CD14-positive monocyte (primary cell): Measurements from ENCODE around the gene RBMS3. TPM values are rescaled to one million over a fixed set of nuclear protein-coding genes. Genes with fewer than 3 reads are reported as not detected.

Source experiments
- DNase-seq, 3 donors: peaks; one replicate each; pipeline ENCODE4 v3.0.0-alpha.2; 2011 to 2022
- H2AFZ ChIP-seq: 2 replicates; pipeline ENCODE4 v1.6.0; 2012; ENCODE audit warnings: mild to moderate bottlenecking, low read depth, low read length, inconsistent platforms; ENCODE audit not compliant: insufficient read depth, poor library complexity, severe bottlenecking
- H3K27ac ChIP-seq, 2 donors: 1 replicate in 1 of 2; 2 replicates in 1 of 2; pipeline ENCODE4 v1.5.1; 2012 to 2013; ENCODE audit warnings: low read length in 2 of 2, control low read depth in 1 of 2, inconsistent platforms in 1 of 2, low read depth in 1 of 2, mild to moderate bottlenecking in 1 of 2
- H3K27me3 ChIP-seq, 2 donors: one replicate each; pipeline versions ENCODE4 v1.6.0 to v1.6.1; 2011 to 2013; ENCODE audit warnings: low read length in 2 of 2; ENCODE audit not compliant: control insufficient read depth in 2 of 2, insufficient read depth in 2 of 2
- H3K36me3 ChIP-seq, 2 donors: replicated peaks in 1 of 2; 1 replicate in 1 of 2; 2 replicates in 1 of 2; pipeline versions ENCODE4 v1.5.1 to v1.6.1; 2012 to 2013; ENCODE audit warnings: low read length in 2 of 2, control low read depth in 1 of 2, inconsistent platforms in 1 of 2, mild to moderate bottlenecking in 1 of 2; ENCODE audit not compliant: insufficient read depth in 2 of 2, control insufficient read depth in 1 of 2
- H3K4me1 ChIP-seq, 2 donors: 1 replicate in 1 of 2; 2 replicates in 1 of 2; pipeline versions ENCODE4 v1.5.1 to v1.6.1; 2012 to 2013; ENCODE audit warnings: low read length in 2 of 2, control low read depth in 1 of 2, inconsistent platforms in 1 of 2, mild to moderate bottlenecking in 1 of 2, moderate library complexity in 1 of 2; ENCODE audit not compliant: insufficient read depth in 2 of 2, control insufficient read depth in 1 of 2
- H3K4me2 ChIP-seq: replicated peaks from 2 replicates; pipeline ENCODE3; 2012; ENCODE audit warnings: low read length, moderate library complexity, mild to moderate bottlenecking; ENCODE audit not compliant: poor library complexity, severe bottlenecking; ENCODE audit errors: extremely low read depth
- H3K4me3 ChIP-seq, 3 experiments: fragments of 200-600 bp in 1 of 3; sonication (generic) in 1 of 3; replicated peaks in 1 of 3; 1 replicate in 2 of 3; 2 replicates in 1 of 3; pipeline ENCODE4 v1.5.1; 2011 to 2013; ENCODE audit warnings: low read length in 3 of 3, mild to moderate bottlenecking in 3 of 3, control low read depth in 2 of 3, low read depth in 2 of 3, inconsistent platforms in 1 of 3, moderate library complexity in 1 of 3
- H3K79me2 ChIP-seq: 2 replicates; pipeline ENCODE4 v1.6.0; 2012; ENCODE audit warnings: mild to moderate bottlenecking, control low read depth, inconsistent platforms, low read length, moderate library complexity; ENCODE audit not compliant: insufficient read depth
- H3K9ac ChIP-seq: 2 replicates; pipeline ENCODE4 v1.6.0; 2017; ENCODE audit warnings: low read length, mild to moderate bottlenecking; ENCODE audit not compliant: insufficient read depth, poor library complexity, severe bottlenecking
- H3K9me3 ChIP-seq, 2 donors: replicated peaks in 1 of 2; 1 replicate in 1 of 2; 2 replicates in 1 of 2; pipeline versions ENCODE4 v1.5.1 to v1.6.1; 2012 to 2013; ENCODE audit warnings: low read length in 2 of 2, control low read depth in 1 of 2; ENCODE audit not compliant: control insufficient read depth in 1 of 2, insufficient read depth in 1 of 2
- H4K20me1 ChIP-seq: 2 replicates; pipeline ENCODE4 v1.6.0; 2012; ENCODE audit warnings: mild to moderate bottlenecking, low read length, control low read depth, moderate library complexity; ENCODE audit not compliant: insufficient read depth
- H3K27ac Mint-ChIP-seq, 7 donors: one replicate each; pipeline ENCODE4 v1.8.0; 2020; ENCODE audit warnings: mild to moderate bottlenecking in 7 of 7, mixed read lengths in 7 of 7, moderate library complexity in 6 of 7, inconsistent platforms in 2 of 7
- H3K27me3 Mint-ChIP-seq, 3 donors: one replicate each; pipeline ENCODE4 v1.8.0; 2021 to 2022; ENCODE audit warnings: low read depth in 3 of 3, mild to moderate bottlenecking in 3 of 3, mixed read lengths in 3 of 3, moderate library complexity in 3 of 3, inconsistent platforms in 1 of 3
- H3K36me3 Mint-ChIP-seq, 2 donors: one replicate each; pipeline ENCODE4 v1.8.0; 2020; ENCODE audit warnings: mixed read lengths in 2 of 2, inconsistent platforms in 1 of 2, mild to moderate bottlenecking in 1 of 2
- H3K4me1 Mint-ChIP-seq: one replicate; pipeline ENCODE4 v1.8.0; 2020; ENCODE audit warnings: mild to moderate bottlenecking, mixed read lengths
- H3K4me3 Mint-ChIP-seq, 2 donors: one replicate each; pipeline ENCODE4 v1.8.0; 2020; ENCODE audit warnings: mild to moderate bottlenecking in 2 of 2, mixed read lengths in 2 of 2, moderate library complexity in 1 of 2
- H3K9me3 Mint-ChIP-seq, 7 donors: one replicate each; pipeline ENCODE4 v1.8.0; 2020 to 2022; ENCODE audit warnings: mixed read lengths in 7 of 7, mild to moderate bottlenecking in 6 of 7, moderate library complexity in 6 of 7, inconsistent platforms in 2 of 7
- CTCF ChIP-seq: fragments of 200-600 bp; IDR thresholded peaks from one replicate; pipeline ENCODE4 v1.8.0; 2022; ENCODE audit warnings: antibody characterized with exemption, mild to moderate bottlenecking
- WGBS: methylation state at CpG from one replicate; pipeline ENCODE4 v1.1.5; 2013; ENCODE audit warnings: missing lambda C conversion rate; ENCODE audit not compliant: insufficient coverage; 5-methylcytosine and 5-hydroxymethylcytosine counted together
- intact Hi-C, 2 donors: fragments of 100-400 bp; cut with micrococcal nuclease; formaldehyde crosslinking; loops; one replicate each; pipeline versions ENCODE4 v1.15.0 to v1.15.1; 2023
- polyA plus RNA-seq, 3 donors: library from polyadenylated mRNA; depleted of rRNA in 1 of 3; unstranded in 2 of 3; stranded (reverse) in 1 of 3; fragments of 300-500 nt in 2 of 3; fragments of >200 nt in 1 of 3; fragmentation: Illumina TruSeq in 2 of 3; gene quantifications; 1 replicate in 2 of 3; 2 replicates in 1 of 3; pipeline ENCODE4 v1.2.3, GENCODE V29; 2012 to 2021

Gene RBMS3
- polyA plus RNA-seq, 3 donors, result not detected

GRCh38 chr3:30006111-30006510 lies 725.2 kb downstream of the RBMS3 start:
- WGBS, result no CpG with 5 or more reads among the region's 1 CpG
- Mint-ChIP-seq H3K9me3 (no peaks in the 10 kb centered on the region), H3K36me3 (no peaks in the 10 kb centered on the region), H3K27ac (no peak overlapping the region), H3K4me3 (no peak overlapping the region), H3K27me3 (no peaks in the 10 kb centered on the region), H3K4me1 (peaks cover 12% of the 10 kb centered on the region)
- Histone ChIP-seq H3K27me3 (no peaks in the 10 kb centered on the region), H3K4me2 (no peak overlapping the region), H3K4me3 (no peak overlapping the region), H3K9ac (no peak overlapping the region), H4K20me1 (no peaks in the 10 kb centered on the region), H3K79me2 (no peaks in the 10 kb centered on the region), H3K4me1 (peaks cover 0 to 6% of the 10 kb centered on the region in 2 donors), H3K27ac (no peak overlapping the region), H2AFZ (no peak overlapping the region), H3K36me3 (no peaks in the 10 kb centered on the region), H3K9me3 (no peaks in the 10 kb centered on the region)
- DNase-seq, result no peak
- TF ChIP-seq CTCF, result no peak
- intact Hi-C loops, result no loop called here

GRCh38 chr3:30007668-30008067 lies 726.8 kb downstream of the RBMS3 start:
- Mint-ChIP-seq H3K27me3 (no peaks in the 10 kb centered on the region), H3K4me3 (no peak overlapping the region)

More at GRCh38 chr3:30007668-30008067, 726.8 kb downstream of the RBMS3 start:
- H3K9me3 Mint-ChIP-seq, result no peaks in the 10 kb centered on the region
- intact Hi-C loops, result no loop called here
- no peak overlapping the region for H3K27ac Mint-ChIP-seq
- H2AFZ ChIP-seq, result no peak overlapping the region
- WGBS, result no CpG with 5 or more reads among the region's 1 CpG
- H3K36me3 ChIP-seq, result no peaks in the 10 kb centered on the region
- H3K9ac ChIP-seq, result no peak overlapping the region
- no peaks in the 10 kb centered on the region for H4K20me1 ChIP-seq
- no peak for TF ChIP-seq CTCF
- H3K79me2 ChIP-seq, result no peaks in the 10 kb centered on the region
- no peaks in the 10 kb centered on the region for H3K9me3 ChIP-seq
- H3K4me3 ChIP-seq, result no peak overlapping the region
- DNase-seq, result peak; percentile 17 to 56 (median 30)
- no peaks in the 10 kb centered on the region for H3K27me3 ChIP-seq
- H3K4me1 Mint-ChIP-seq, result peaks cover 12% of the 10 kb centered on the region
- no peak overlapping the region for H3K27ac ChIP-seq
- peaks cover 0 to 6% of the 10 kb centered on the region in 2 donors for H3K4me1 ChIP-seq
- H3K4me2 ChIP-seq, result no peak overlapping the region
- no peaks in the 10 kb centered on the region for H3K36me3 Mint-ChIP-seq
